Measurements from ENCODE around the gene NUDT9.

DNA sequence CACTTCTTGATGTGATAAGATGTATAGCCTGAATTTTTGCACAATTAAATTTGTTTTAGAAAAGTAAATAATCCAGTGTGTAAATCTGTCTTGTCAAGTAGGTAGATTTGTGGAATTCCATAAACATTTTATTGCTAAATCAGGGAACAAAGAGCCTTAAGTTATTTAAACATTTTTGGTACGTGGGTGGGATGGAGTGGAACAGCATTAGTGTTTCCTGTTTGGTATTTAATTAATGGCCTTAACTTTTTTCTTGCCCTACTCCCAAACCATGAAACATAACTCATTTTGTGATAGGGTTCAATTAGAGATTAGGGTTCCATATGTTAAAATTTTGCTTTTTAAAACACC, 5.1 kb downstream of the NUDT9 start:
- TF ChIP-seq GATA2 (IDR thresholded peaks at IDR 0.05; ENCODE audit: low read depth, low read length) (no peak), GATA3 (IDR thresholded peaks at IDR 0.05; ENCODE audit: low read depth, low read length) (no peak)

Measured in SH-SY5Y (cell line).